Panc1 (cell line): Measurements from ENCODE around the gene THADA. TPM values are rescaled to one million over a fixed set of nuclear protein-coding genes. Genes with fewer than 3 reads are reported as not detected.

Experiments used
- ATAC-seq: fragments of 200-7000 bp; cut with Tn5 transposase; 2 replicates; pipeline ENCODE4 v1.9.1; 2020; ENCODE audit warnings: mild to moderate bottlenecking, moderate library complexity
- BruUV-seq: library from RNA; stranded (reverse); fragments of 400-500 nt; replicated peaks from 2 replicates; lab custom pipeline; 2021; lab: Mats Ljungman, UMichigan
- CTCF ChIA-PET: fragments of 300-600 bp; sonication (Branson Sonifier 250); formaldehyde crosslinking; loops from one replicate; lab custom pipeline; 2022; ENCODE audit warnings: antibody characterized with exemption; lab: Charles Lee
- POLR2A ChIA-PET: fragments of 300-600 bp; sonication (Branson Sonifier 250); formaldehyde crosslinking; loops from one replicate; lab custom pipeline; 2022; ENCODE audit warnings: antibody characterized with exemption; lab: Charles Lee
- DNase-seq: peaks from one replicate; pipeline ENCODE4 v3.0.0-alpha.2; 2010; ENCODE audit warnings: low read depth, low spot score
- H3K27ac ChIP-seq: 2 replicates; pipeline ENCODE4 v1.5.1; 2011; ENCODE audit warnings: mild to moderate bottlenecking, low read length, inconsistent platforms
- H3K27me3 ChIP-seq: fragments of 200-500 bp; sonication (Bioruptor generic); 2 replicates; pipeline ENCODE4 v1.6.0; 2014; ENCODE audit warnings: low read length, inconsistent platforms; ENCODE audit not compliant: control insufficient read depth, insufficient read depth
- H3K36me3 ChIP-seq: fragments of 200-500 bp; sonication (Bioruptor generic); 2 replicates; pipeline ENCODE4 v1.5.1; 2014; ENCODE audit warnings: inconsistent platforms, mild to moderate bottlenecking, low read length, moderate library complexity; ENCODE audit not compliant: control insufficient read depth, insufficient read depth
- H3K4me1 ChIP-seq: 2 replicates; pipeline ENCODE4 v1.5.1; 2011; ENCODE audit warnings: inconsistent platforms, mild to moderate bottlenecking, low read length, moderate library complexity; ENCODE audit not compliant: control insufficient read depth, insufficient read depth
- H3K4me3 ChIP-seq, 2 experiments: 2 replicates each; pipeline ENCODE4 v1.5.1; 2011 to 2012; ENCODE audit warnings: low read depth in 2 of 2, low read length in 2 of 2, mild to moderate bottlenecking in 2 of 2, inconsistent platforms in 1 of 2, moderate library complexity in 1 of 2
- H3K9me3 ChIP-seq: fragments of 200-500 bp; sonication (Bioruptor generic); 2 replicates; pipeline ENCODE4 v1.5.1; 2014; ENCODE audit warnings: low read depth, mild to moderate bottlenecking, inconsistent platforms, low read length, moderate library complexity; ENCODE audit not compliant: control insufficient read depth, insufficient read depth
- CTCF ChIP-seq: fragments of 450-650 bp; IDR thresholded peaks from 2 replicates; pipeline ENCODE4 v1.5.1; 2017; ENCODE audit warnings: mild to moderate bottlenecking
- POLR2AphosphoS5 ChIP-seq: IDR thresholded peaks from 2 replicates; pipeline ENCODE4 v1.6.1; 2012; ENCODE audit warnings: mild to moderate bottlenecking, low read depth, low read length, moderate library complexity
- REST ChIP-seq, 2 experiments: IDR thresholded peaks; 2 replicates each; pipeline ENCODE4 v1.6.1; 2011 to 2012; ENCODE audit warnings: low read depth in 2 of 2, control low read depth in 1 of 2, low read length in 1 of 2, mild to moderate bottlenecking in 1 of 2, moderate library complexity in 1 of 2; ENCODE audit not compliant: insufficient read depth in 1 of 2
- SIN3A ChIP-seq: IDR thresholded peaks from 2 replicates; pipeline ENCODE4 v1.6.1; 2012; ENCODE audit warnings: low read depth, mild to moderate bottlenecking, low read length, moderate library complexity, borderline replicate concordance; ENCODE audit not compliant: insufficient read depth
- TCF7L2 ChIP-seq: IDR thresholded peaks from 2 replicates; pipeline ENCODE4 v1.6.1; 2011; ENCODE audit warnings: mild to moderate bottlenecking, low read depth, low read length, inconsistent platforms
- in situ Hi-C: cut with HindIII; loops from 2 replicates; pipeline ENCODE4 v1.10.0; 2016; ENCODE audit warnings: low sequenced_read_pairs, low pct_unique_long_range_greater_than_20kb
- intact Hi-C: fragments of 100-400 bp; cut with micrococcal nuclease; formaldehyde crosslinking; loops from one replicate; pipeline ENCODE4 v1.10.0; 2022; ENCODE audit not compliant: unreplicated experiment
- total RNA-seq: library from RNA; stranded (reverse); gene quantifications from one replicate; pipeline ENCODE4 v1.2.1, GENCODE V29; 2021; ENCODE audit not compliant: unreplicated experiment

The THADA gene
- total RNA-seq, 1 experiment from 2014 or later, result 37.2 TPM

- POLR2A ChIA-PET, result no interaction called here
- DNase-seq, result no peak
- intact Hi-C loops, result no loop called here
Measured at GRCh38 chr2:43521568-43521967, 74.3 kb downstream of the THADA start.

GRCh38 chr2:43520919-43521318 is 74.9 kb downstream of the THADA start:
- Histone ChIP-seq H3K27ac (no peak overlapping the region), H3K4me1 (no peaks in the 10 kb centered on the region; the same call in 1 of the 2 replicates), H3K27me3 (no peaks in the 10 kb centered on the region), H3K36me3 (no peaks in the 10 kb centered on the region; the same call in 1 of the 2 replicates), H3K9me3 (no peaks in the 10 kb centered on the region; the same call in 1 of the 2 replicates), H3K4me3 (no peak overlapping the region)
- CTCF ChIA-PET, result interaction anchor here (0.7 kb wide), 1 partner anchor 56 kb away, joined by 3 read pairs; no protein-coding TSS in a partner anchor
- no peak for DNase-seq
- ATAC-seq, result no peak
- BruUV-seq, result no TSS peak
- in situ Hi-C loops (no loop called here), intact Hi-C loops (no loop called here)
- TF ChIP-seq POLR2AphosphoS5 (no peak), REST (IDR thresholded peaks at IDR 0.05; ENCODE audit: insufficient read depth in 1 of 2, low read depth in 2 of 2, low read length in 1 of 2) (no peak), CTCF (no peak), TCF7L2 (no peak), SIN3A (no peak)
- POLR2A ChIA-PET, result no interaction called here

More at GRCh38 chr2:43521568-43521967, 74.3 kb downstream of the THADA start:
- no TSS peak for BruUV-seq
- Histone ChIP-seq H3K4me3 (no peak overlapping the region), H3K9me3 (no peaks in the 10 kb centered on the region; the same call in 1 of the 2 replicates), H3K4me1 (no peaks in the 10 kb centered on the region; the same call in 1 of the 2 replicates), H3K27me3 (no peaks in the 10 kb centered on the region), H3K27ac (no peak overlapping the region), H3K36me3 (no peaks in the 10 kb centered on the region; the same call in 1 of the 2 replicates)
- no peak for ATAC-seq
- CTCF ChIA-PET, result no interaction called here
- in situ Hi-C loops, result no loop called here
- no peak for TF ChIP-seq TCF7L2
- TF ChIP-seq CTCF, result no peak
- no peak for TF ChIP-seq POLR2AphosphoS5
- no peak for TF ChIP-seq REST (IDR thresholded peaks at IDR 0.05; ENCODE audit: insufficient read depth in 1 of 2, low read depth in 2 of 2, low read length in 1 of 2)
- no peak for TF ChIP-seq SIN3A
